Omental fat pad (tissue), 4 donors: ENCODE measurements around the gene SYNGR4. TPM values are rescaled to one million over a fixed set of nuclear protein-coding genes. Genes with fewer than 3 reads are reported as not detected.

Source experiments
- ATAC-seq: fragments of 150-250 bp; one replicate; pipeline ENCODE4 v1.9.1; 2016; ENCODE audit warnings: mild to moderate bottlenecking, moderate library complexity; ENCODE audit not compliant: low FRiP score
- DNase-seq: peaks from one replicate; pipeline ENCODE4 v3.0.0-alpha.2; 2019; ENCODE audit warnings: low spot score
- total RNA-seq, 4 donors: library from RNA; depleted of rRNA; stranded (reverse); fragments of >200 nt; gene quantifications; one replicate each; pipeline ENCODE4 v1.1.0, GENCODE V29; 2016
- TF ChIP-seq, protein P1 (sequence below), 3 donors: fragments of 450-650 bp; IDR thresholded peaks; one replicate each; pipeline ENCODE4 v1.5.1; 2016 to 2017; ENCODE audit warnings: antibody characterized with exemption in 3 of 3, mild to moderate bottlenecking in 3 of 3, moderate library complexity in 2 of 3

Gene SYNGR4
- total RNA-seq, 4 donors from 2014 or later: not detected

DNA sequence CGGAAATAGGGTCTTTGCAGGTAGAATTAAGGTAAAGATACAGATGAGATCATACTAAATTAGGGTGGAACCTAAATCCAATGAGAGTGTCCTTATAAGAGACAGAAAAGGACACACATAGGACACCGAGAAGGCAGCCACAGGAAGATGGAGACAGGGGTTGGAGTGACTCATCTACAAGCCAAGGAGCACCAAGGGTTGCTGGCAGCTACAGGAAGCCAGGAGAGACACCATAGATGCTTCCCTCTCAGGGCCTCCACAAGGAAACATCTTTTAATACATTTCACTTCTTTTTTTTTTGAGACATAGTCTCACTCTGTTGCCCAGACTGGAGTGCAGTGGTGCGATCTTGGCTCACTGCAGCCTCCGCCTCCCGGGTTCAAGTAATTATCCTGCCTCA is 10.5 kb upstream of the SYNGR4 start:
- TF ChIP-seq, protein P1, sequence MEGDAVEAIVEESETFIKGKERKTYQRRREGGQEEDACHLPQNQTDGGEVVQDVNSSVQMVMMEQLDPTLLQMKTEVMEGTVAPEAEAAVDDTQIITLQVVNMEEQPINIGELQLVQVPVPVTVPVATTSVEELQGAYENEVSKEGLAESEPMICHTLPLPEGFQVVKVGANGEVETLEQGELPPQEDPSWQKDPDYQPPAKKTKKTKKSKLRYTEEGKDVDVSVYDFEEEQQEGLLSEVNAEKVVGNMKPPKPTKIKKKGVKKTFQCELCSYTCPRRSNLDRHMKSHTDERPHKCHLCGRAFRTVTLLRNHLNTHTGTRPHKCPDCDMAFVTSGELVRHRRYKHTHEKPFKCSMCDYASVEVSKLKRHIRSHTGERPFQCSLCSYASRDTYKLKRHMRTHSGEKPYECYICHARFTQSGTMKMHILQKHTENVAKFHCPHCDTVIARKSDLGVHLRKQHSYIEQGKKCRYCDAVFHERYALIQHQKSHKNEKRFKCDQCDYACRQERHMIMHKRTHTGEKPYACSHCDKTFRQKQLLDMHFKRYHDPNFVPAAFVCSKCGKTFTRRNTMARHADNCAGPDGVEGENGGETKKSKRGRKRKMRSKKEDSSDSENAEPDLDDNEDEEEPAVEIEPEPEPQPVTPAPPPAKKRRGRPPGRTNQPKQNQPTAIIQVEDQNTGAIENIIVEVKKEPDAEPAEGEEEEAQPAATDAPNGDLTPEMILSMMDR (IDR thresholded peaks at IDR 0.05): no peak
- DNase-seq: no peak
- ATAC-seq: no peak

DNA sequence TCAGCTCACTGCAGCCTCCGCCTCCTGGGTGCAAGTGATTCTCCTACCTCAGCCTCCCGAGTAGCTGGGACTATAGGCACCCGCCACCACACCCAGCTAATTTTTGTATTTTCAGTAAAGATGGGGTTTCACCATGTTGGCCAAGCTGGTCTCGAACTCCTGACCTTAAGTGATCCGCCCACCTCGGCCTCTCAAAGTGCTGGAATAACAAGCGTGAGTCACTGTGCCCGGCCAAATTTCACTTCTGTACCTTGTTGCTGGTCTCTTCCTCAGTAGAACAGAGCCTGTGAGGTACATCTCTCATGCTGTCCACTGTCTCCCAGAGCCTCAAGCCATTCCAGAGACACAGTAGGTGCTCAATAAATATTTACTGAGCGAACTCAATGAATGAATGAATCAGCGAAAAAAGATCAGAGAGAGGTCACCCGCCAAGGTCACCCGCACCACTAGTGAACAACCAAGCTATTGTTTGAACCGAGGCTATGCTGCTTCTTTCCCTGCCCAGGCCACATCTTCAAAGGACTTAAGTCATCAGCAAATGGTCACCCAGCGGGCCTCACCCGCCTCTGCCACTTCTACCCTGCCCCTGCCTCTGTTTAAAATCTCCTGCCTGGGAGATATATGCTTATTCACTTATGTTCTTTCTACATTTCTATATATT is 9.7 kb upstream of the SYNGR4 start:
- TF ChIP-seq, protein P1 (IDR thresholded peaks at IDR 0.05): no peak
- no peak for DNase-seq
- no peak for ATAC-seq

DNA sequence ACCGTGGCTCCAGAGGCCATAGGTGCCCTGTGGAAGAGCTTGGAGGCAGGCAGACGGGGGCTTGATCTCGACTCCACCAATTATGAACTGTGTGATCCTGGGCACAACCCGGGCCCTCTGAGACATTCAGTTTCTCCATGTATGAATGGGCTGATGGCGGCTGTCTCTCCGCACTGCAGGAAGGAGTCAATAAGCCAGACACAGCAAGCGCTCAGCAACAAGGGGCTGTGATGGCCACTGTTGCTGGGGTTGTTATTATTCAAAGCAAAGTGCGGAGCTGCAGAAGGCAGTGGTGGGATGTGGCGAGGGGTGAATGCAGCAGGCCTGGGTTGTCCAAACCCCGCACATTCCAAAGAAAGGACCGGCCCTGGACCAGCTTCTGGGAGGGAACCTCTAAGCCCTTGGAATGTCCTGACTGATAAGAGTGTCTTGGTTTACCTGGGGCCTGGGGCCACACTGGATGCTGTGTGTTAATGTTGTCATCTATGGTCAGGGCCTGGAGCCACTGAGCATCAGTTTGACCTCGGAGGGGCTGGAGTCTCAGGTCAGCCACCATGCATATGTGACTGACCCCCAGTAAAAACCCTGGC is 8.7 kb upstream of the SYNGR4 start:
- no peak for ATAC-seq
- no peak for DNase-seq
- TF ChIP-seq, protein P1 (IDR thresholded peaks at IDR 0.05): no peak

DNA sequence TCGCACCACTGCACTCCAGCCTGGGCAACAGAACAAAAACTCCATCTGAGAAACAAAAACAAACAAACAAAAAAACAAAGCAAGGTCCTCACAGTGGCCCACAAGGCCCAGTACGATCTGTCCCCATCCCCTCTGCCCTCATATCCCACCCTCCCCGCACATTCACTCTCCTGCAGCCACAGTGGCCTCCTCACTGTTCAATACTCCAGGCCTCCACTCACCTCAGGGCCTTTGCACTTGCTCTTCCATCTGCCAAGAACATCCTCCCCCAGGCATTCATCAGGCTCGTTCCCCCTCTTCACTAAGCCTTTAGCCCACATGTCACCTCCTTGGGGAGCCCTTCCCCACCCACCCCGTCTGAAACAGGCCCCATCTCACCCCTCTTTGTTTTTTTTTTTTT is 5.0 kb upstream of the SYNGR4 start:
- no peak for ATAC-seq
- TF ChIP-seq, protein P1 (IDR thresholded peaks at IDR 0.05): no peak
- no peak for DNase-seq

DNA sequence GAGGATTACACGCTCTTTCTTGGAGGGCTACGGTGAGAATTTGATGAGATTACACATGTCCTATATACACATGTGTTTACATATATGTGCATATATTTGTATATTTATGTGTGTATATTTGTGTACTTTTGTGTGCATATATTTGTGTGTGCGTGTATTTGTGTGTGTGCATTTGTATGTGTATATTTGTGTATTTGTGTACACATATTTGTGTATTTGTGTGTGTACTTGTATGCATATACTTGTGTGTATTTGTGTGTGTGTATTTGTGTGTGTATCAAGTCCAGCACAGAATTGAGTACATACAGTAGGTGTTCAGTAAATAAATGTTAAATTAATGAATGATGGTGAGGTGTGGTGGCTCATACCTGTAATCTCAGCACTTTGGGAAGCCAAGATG is 2.3 kb upstream of the SYNGR4 start:
- ATAC-seq: no peak
- TF ChIP-seq, protein P1 (IDR thresholded peaks at IDR 0.05): no peak

DNA sequence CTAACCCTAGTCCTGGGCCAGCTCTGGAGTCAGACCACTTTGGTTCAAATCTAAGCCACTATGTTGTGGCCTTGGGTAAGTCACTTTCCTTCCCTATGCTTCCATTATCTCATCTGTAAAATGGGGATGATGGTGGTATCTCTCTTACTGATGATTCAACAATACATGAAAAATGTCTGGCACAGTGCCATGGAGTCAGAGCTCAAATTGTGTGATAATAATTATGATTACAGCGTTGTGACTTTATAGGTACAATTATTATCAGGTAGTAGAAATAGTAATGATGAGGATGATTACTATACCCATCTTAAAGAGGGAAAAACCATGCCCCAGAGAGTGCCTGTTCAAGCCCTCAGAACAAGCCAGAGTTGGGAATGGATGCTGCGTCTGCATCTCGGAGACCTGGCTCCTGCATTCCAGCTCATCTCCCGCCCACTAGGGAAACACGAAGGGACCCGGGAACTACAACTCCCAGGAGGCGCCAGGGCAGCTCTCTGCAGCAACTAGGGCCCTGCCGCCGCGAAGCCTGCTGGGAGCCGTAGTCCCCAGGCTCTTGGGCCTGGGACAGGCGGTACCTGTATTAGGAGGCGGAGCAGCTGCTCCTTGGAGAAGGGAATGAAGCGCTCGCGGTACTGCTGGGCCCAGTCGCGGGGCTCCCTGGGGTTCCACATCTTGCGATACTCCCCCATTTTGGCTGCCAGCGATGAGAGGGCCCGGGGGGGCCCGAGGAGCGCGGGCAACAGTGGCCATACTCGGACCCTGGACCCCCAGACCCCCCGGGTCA is 1.3 kb upstream of the SYNGR4 start:
- TF ChIP-seq, protein P1 (IDR thresholded peaks at IDR 0.05): no peak
- peak; percentile 87 for DNase-seq
- ATAC-seq: peak; percentile 92

More for the DNA sequence above, 2.3 kb upstream of the SYNGR4 start:
- no peak for DNase-seq
